Measurements from ENCODE around the gene INF2. TPM values are rescaled to one million over a fixed set of nuclear protein-coding genes. Genes with fewer than 3 reads are reported as not detected.

Gene INF2
- total RNA-seq, 6 donors from 2014 or later = 65.2 to 259 (median 131) TPM

DNA sequence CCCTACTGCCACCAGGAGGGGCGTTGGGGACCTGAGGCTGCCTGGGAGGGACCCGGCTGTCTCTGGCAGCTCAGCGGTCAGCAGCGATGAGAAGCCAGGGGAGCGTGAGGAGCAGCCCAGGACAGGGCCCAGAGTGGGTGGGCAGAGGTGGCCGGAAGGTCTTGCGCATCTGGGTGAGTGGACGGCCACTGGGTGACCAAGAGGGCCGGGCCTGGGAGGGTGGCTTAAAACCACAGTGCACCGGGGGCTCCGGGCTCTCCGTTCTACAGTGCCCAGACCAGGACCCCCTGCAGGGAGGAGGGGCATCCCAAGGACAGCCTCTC lies 10.0 kb downstream of the INF2 start:
- no peaks in the 10 kb centered on the region for H3K9me3 ChIP-seq
- TF ChIP-seq EP300 (IDR thresholded peaks at IDR 0.05) (no peak), POLR2AphosphoS5 (IDR thresholded peaks at IDR 0.05) (no peak), CTCF (IDR thresholded peaks at IDR 0.05) (no peak), POLR2A (IDR thresholded peaks at IDR 0.05) (no peak)
- DNase-seq = peak in 1 of 2 donors; percentile 60
- H3K36me3 ChIP-seq = peaks cover 0 to 47% (median 36%) of the 10 kb centered on the region in 4 donors
- ATAC-seq (ENCODE audit: low FRiP score in 2 of 2) = no peak
- 52% methylated on average over 12 of the region's 12 CpGs; no CpG with 5 or more reads in 1 of the 2 donors for WGBS, 2 donors
- H3K4me1 ChIP-seq = peaks cover 51 to 60% (median 56%) of the 10 kb centered on the region in 4 donors
- no peaks in the 10 kb centered on the region for H3K27me3 ChIP-seq
- H3K4me3 ChIP-seq = peak overlapping the region in 1 of 4 donors; percentile 1
- H3K27ac ChIP-seq = peak overlapping the region in 3 of 4 donors; percentile 35 to 88 (median 48)

DNA sequence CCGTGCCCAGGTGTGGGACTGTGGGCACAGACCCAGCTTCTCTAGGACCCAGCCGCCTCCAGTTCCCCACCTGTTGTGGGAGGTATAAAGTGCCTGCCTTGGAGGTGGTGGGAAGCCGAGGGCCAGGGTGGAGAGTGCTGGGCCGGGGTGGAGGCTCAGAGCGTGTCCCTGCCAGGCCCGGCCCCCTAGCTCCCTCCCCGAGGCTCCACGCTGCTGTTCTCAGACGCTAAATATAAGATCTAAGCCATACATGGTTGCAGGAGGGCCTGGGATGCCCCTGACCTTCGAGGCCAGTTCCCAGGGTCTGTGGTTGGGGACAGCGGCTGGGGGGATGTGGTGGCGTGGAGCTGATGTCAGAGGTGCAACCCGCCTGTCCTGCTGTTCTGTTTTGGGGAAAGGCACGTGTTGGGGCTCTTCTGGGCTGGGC lies 10.8 kb downstream of the INF2 start:
- Histone ChIP-seq H3K4me1 (peaks cover 43 to 52% (median 48%) of the 10 kb centered on the region in 4 donors), H3K27ac (peak overlapping the region in 3 of 4 donors; percentile 35 to 88 (median 48)), H3K9me3 (no peaks in the 10 kb centered on the region), H3K36me3 (peaks cover 0 to 56% (median 44%) of the 10 kb centered on the region in 4 donors), H3K4me3 (peak overlapping the region in 1 of 4 donors; percentile 1), H3K27me3 (no peaks in the 10 kb centered on the region)
- peak in 1 of 2 donors; percentile 61 for DNase-seq
- TF ChIP-seq POLR2A (IDR thresholded peaks at IDR 0.05) (no peak), POLR2AphosphoS5 (IDR thresholded peaks at IDR 0.05) (no peak), CTCF (IDR thresholded peaks at IDR 0.05) (no peak), EP300 (IDR thresholded peaks at IDR 0.05) (no peak)
- ATAC-seq (ENCODE audit: low FRiP score in 2 of 2) = no peak
- 55 to 77% methylated on average over 5 to 14 of the region's 14 CpGs for WGBS, 2 donors

- H3K27ac ChIP-seq = peak overlapping the region in 1 of 4 donors; percentile 48
- no peaks in the 10 kb centered on the region for H3K9me3 ChIP-seq
- H3K27me3 ChIP-seq = no peaks in the 10 kb centered on the region
- DNase-seq = peak in 1 of 2 donors; percentile 57
- H3K4me1 ChIP-seq = peaks cover 37 to 46% (median 43%) of the 10 kb centered on the region in 4 donors
- 73 to 81% methylated on average over 8 to 20 of the region's 22 CpGs for WGBS, 2 donors
- no peak overlapping the region for H3K4me3 ChIP-seq
- ATAC-seq (ENCODE audit: low FRiP score in 2 of 2) = no peak
- H3K36me3 ChIP-seq = peaks cover 0 to 61% (median 46%) of the 10 kb centered on the region in 4 donors
- no peak for TF ChIP-seq CTCF (IDR thresholded peaks at IDR 0.05)
- TF ChIP-seq POLR2AphosphoS5 (IDR thresholded peaks at IDR 0.05) = no peak
- no peak for TF ChIP-seq EP300 (IDR thresholded peaks at IDR 0.05)
- TF ChIP-seq POLR2A (IDR thresholded peaks at IDR 0.05) = no peak
These were observed 11.4 kb downstream of the INF2 start for GRCh38 chr14:104700747-104701217.

GRCh38 chr14:104701383-104702076 lies 12.1 kb downstream of the INF2 start:
- WGBS, 2 donors = 90 to 91% methylated on average over 22 to 46 of the region's 46 CpGs
- H3K27ac ChIP-seq = no peak overlapping the region
- peak in 1 of 2 donors; percentile 84 for DNase-seq
- H3K4me1 ChIP-seq = peaks cover 30 to 39% (median 35%) of the 10 kb centered on the region in 4 donors
- H3K9me3 ChIP-seq = no peaks in the 10 kb centered on the region
- H3K4me3 ChIP-seq = no peak overlapping the region
- ATAC-seq (ENCODE audit: low FRiP score in 2 of 2) = no peak
- no peaks in the 10 kb centered on the region for H3K27me3 ChIP-seq
- TF ChIP-seq CTCF (IDR thresholded peaks at IDR 0.05) = no peak
- no peak for TF ChIP-seq POLR2AphosphoS5 (IDR thresholded peaks at IDR 0.05)
- no peak for TF ChIP-seq POLR2A (IDR thresholded peaks at IDR 0.05)
- no peak for TF ChIP-seq EP300 (IDR thresholded peaks at IDR 0.05)
- H3K36me3 ChIP-seq = peaks cover 0 to 61% (median 45%) of the 10 kb centered on the region in 4 donors

Data from upper lobe of left lung (tissue), 6 donors.